Ovary (tissue), 9 donors: ENCODE results near the gene ARHGEF39. TPM values are rescaled to one million over a fixed set of nuclear protein-coding genes. Genes with fewer than 3 reads are reported as not detected.
"Not testable (repeated sequence)": the region's sequence is repeated elsewhere in the genome, so short reads cannot be mapped to it uniquely, and the experiment has no call there.

ENCODE experiments used
- DNase-seq, 5 donors: peaks; one replicate each; pipeline ENCODE4 v3.0.0-alpha.2; 2019 to 2020
- H3K27ac ChIP-seq, 2 donors: fragments of 200-600 bp; one replicate each; pipeline versions ENCODE4 v1.5.1 to v1.8.0; 2019 to 2022
- H3K27me3 ChIP-seq: fragments of 200-600 bp; one replicate; pipeline ENCODE4 v1.8.0; 2022
- H3K36me3 ChIP-seq: fragments of 200-600 bp; sonication (generic); one replicate; pipeline ENCODE4 v1.5.1; 2019
- H3K4me1 ChIP-seq: one replicate; pipeline ENCODE4 v1.8.1; 2013; ENCODE audit warnings: mild to moderate bottlenecking, moderate library complexity; ENCODE audit not compliant: insufficient read depth
- H3K4me3 ChIP-seq: fragments of 200-600 bp; sonication (generic); one replicate; pipeline ENCODE4 v1.5.1; 2017
- H3K9me3 ChIP-seq, 2 donors: fragments of 200-600 bp in 1 of 2; sonication (generic) in 1 of 2; one replicate each; pipeline versions ENCODE4 v1.5.1 to v1.8.1; 2013 to 2019; ENCODE audit warnings: mild to moderate bottlenecking in 1 of 2, moderate library complexity in 1 of 2
- EP300 ChIP-seq: sonication (generic); formaldehyde crosslinking; IDR thresholded peaks from one replicate; pipeline ENCODE4 v1.6.1; 2017; ENCODE audit warnings: antibody characterized with exemption
- POLR2A ChIP-seq: fragments of 450-650 bp; IDR thresholded peaks from one replicate; pipeline ENCODE4 v1.6.1; 2017; ENCODE audit warnings: antibody characterized with exemption, mild to moderate bottlenecking, moderate library complexity
- WGBS, 3 donors: extraction: QIAGEN DNeasy Blood & Tissue Kit in 1 of 3; methylation state at CpG; one replicate each; pipeline versions ENCODE4 v1.1.5 to v1.1.7; 2013 to 2017; 5-methylcytosine and 5-hydroxymethylcytosine counted together
- intact Hi-C, 4 donors: fragments of 100-400 bp; cut with DNase I; formaldehyde crosslinking; loops; one replicate each; pipeline versions ENCODE4 v1.11.0 to v1.15.1; 2022 to 2023
- polyA plus RNA-seq, 2 donors: library from polyadenylated mRNA; stranded (reverse); fragments of 200-250 nt in 1 of 2; fragments of 350-450 nt in 1 of 2; fragmentation: Illumina TruSeq in 1 of 2; extraction: RNeasy Lipid Tissue Mini Kit (QIAGEN cat#74804) in 1 of 2; gene quantifications; one replicate each; pipeline ENCODE4 v1.2.3, GENCODE V29; 2013 to 2014
- total RNA-seq, 7 donors: library from RNA; depleted of rRNA in 2 of 7; stranded (reverse); fragments of >200 nt in 2 of 7; fragmentation: NEBNext Ultra II Directional in 3 of 7; extraction: Animal tissue kit (Norgen Biotek cat#: 25700) in 3 of 7; gene quantifications; one replicate each; pipeline versions ENCODE4 v1.1.0 to v1.2.4, GENCODE V29; 2016 to 2023
- TF ChIP-seq, protein P1 (sequence below), 3 donors: fragments of 450-650 bp in 2 of 3; fragments of 200-600 bp in 1 of 3; IDR thresholded peaks; one replicate each; pipeline versions ENCODE4 v1.5.1 to v1.8.0; 2016 to 2022; ENCODE audit warnings: antibody characterized with exemption in 3 of 3, mild to moderate bottlenecking in 1 of 3
- donor health status: DM: no; HTN: no; CAD: no; lungs with moderate emphysema.
- donor health status: DM: no; HTN: no; CAD: no.
- donor health status: Bipolar disorder and iron deficiency.
- donor health status: DM: yes; HTN: yes; CAD: no.
- donor health status: DM: no; HTN: no; CAD: no.
- donor health status: DM: yes; HTN: yes; CAD: no.

The ARHGEF39 gene
- total and polyA plus RNA-seq, 9 donors, result 0.17 to 1.4 (median 0.52) TPM

DNA sequence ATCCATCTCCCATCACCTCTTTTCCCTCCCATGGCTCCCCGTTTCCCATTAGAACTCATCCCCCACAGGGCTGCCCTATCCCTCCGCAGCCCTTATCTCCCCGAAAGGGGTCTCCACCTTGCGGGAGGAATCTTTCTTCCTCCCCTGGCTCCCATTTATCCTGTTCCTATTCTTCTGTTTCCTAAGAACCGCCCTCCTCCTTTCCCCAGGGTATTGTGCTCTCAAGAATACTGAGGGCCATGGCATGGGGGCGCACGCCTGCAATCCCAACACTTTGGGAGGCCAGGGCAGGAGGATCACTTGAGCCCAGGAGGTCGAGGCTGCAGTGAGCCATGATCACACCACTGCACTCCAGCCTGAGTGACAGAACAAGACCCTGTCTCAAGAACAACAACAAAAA, 47.4 kb downstream of the ARHGEF39 start:
- H3K27ac ChIP-seq, result no peak overlapping the region
- no peaks in the 10 kb centered on the region for H3K4me1 ChIP-seq

DNA sequence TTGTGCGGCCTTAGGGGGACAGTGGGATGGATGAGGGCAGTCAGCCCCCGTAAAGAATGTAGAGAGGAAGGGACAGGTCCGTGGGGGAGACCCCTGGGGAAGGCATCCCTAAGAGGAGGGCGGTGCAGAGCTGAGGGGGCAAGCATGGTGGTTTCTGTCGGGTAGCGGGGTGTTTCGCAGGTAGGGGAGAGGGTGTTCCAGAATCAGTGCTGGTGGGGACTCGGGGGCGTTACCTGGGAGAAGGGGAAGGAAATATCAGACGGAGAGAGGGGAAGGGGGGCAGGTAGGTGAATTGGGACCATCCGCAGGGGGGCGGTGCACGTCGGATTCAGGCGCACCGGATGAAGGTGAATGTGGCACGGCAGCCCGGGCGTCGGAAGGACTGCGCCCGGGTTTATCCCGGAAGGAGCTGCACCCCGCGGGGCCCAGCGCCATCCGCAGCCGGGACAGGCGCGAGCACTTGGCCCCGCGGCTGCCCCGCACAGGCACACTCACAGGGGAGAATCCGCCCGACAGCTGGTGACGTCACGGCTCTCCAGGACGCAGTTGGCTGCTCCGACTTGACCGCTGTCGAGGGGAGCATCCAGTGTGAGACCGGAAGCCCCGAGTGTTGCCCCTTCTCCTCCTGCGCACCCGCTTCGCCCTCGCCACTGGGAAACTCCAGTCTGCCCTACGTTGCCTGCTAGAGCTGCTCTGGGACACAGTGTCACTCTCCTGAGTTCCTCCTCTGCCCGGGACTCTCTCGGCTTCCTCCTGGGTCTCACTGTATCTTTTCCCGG, 48.1 kb downstream of the ARHGEF39 start:
- Histone ChIP-seq H3K9me3 (no peaks in the 10 kb centered on the region), H3K36me3 (no peaks in the 10 kb centered on the region), H3K27ac (no peak overlapping the region), H3K4me3 (peak overlapping the region; percentile 29), H3K4me1 (no peaks in the 10 kb centered on the region), H3K27me3 (no peaks in the 10 kb centered on the region)
- 7 to 8% (median 7%) methylated on average over 51 of the region's 51 CpGs for WGBS, 3 donors
- peak; percentile 59 to 75 (median 68) for DNase-seq
- TF ChIP-seq EP300, result no peak
- TF ChIP-seq, protein P1, sequence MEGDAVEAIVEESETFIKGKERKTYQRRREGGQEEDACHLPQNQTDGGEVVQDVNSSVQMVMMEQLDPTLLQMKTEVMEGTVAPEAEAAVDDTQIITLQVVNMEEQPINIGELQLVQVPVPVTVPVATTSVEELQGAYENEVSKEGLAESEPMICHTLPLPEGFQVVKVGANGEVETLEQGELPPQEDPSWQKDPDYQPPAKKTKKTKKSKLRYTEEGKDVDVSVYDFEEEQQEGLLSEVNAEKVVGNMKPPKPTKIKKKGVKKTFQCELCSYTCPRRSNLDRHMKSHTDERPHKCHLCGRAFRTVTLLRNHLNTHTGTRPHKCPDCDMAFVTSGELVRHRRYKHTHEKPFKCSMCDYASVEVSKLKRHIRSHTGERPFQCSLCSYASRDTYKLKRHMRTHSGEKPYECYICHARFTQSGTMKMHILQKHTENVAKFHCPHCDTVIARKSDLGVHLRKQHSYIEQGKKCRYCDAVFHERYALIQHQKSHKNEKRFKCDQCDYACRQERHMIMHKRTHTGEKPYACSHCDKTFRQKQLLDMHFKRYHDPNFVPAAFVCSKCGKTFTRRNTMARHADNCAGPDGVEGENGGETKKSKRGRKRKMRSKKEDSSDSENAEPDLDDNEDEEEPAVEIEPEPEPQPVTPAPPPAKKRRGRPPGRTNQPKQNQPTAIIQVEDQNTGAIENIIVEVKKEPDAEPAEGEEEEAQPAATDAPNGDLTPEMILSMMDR (IDR thresholded peaks at IDR 0.05), result no peak
- no peak for TF ChIP-seq POLR2A
- intact Hi-C loops, result no loop called here

More for the DNA sequence above, 47.4 kb downstream of the ARHGEF39 start:
- TF ChIP-seq, protein P1 (IDR thresholded peaks at IDR 0.05), result no peak
- TF ChIP-seq EP300 (no peak), POLR2A (no peak)
- 54 to 61% (median 56%) methylated on average over 8 of the region's 8 CpGs for WGBS, 3 donors
- no peak for DNase-seq
- intact Hi-C loops, result no loop called here
- Histone ChIP-seq H3K9me3 (no peaks in the 10 kb centered on the region), H3K36me3 (no peaks in the 10 kb centered on the region), H3K27me3 (no peaks in the 10 kb centered on the region), H3K4me3 (no peak overlapping the region)

DNA sequence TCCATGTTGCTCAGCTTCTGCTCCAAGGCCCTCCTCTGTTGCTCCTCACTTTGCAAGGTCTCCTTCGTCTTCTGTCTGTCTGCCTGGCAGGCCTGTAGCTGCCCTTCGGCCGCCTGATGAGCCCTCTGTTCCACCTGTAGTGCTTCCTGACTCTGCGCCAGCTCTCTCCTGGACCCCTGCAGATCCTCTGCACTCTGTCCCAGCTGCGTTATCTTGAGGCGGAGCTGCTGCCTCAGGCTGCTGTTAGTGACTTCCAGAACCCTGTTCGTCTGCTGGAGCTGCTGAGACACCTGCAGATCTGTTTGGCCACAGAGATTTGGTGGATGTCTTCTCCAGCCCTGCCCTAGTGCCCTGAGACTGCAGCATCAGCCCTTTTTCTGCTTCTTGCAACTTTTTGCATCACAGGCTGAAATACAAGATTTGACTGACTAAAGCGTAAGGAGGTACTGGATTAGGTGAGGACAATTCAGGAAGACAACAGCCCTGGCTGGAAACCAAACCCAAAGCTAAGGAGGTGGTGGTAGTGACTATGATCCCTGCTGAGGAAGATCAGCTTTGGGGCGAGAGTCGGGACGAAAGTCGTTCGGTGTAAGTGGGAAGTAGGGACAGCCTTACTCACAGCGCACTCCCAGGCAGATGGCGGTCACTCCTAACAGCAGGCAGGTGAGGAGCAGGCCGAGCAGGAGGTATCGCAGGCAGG, 48.9 kb downstream of the ARHGEF39 start:
- Histone ChIP-seq H3K9me3 (no peaks in the 10 kb centered on the region), H3K27ac (no peak overlapping the region), H3K27me3 (no peaks in the 10 kb centered on the region), H3K36me3 (no peaks in the 10 kb centered on the region), H3K4me1 (no peaks in the 10 kb centered on the region), H3K4me3 (no peak overlapping the region)
- no peak for DNase-seq
- 68 to 75% (median 68%) methylated on average over 17 of the region's 17 CpGs for whole genome bisulfite sequencing, 3 donors
- TF ChIP-seq EP300 (no peak), POLR2A (no peak)
- TF ChIP-seq, protein P1 (IDR thresholded peaks at IDR 0.05), result no peak
- intact Hi-C loops, result no loop called here

DNA sequence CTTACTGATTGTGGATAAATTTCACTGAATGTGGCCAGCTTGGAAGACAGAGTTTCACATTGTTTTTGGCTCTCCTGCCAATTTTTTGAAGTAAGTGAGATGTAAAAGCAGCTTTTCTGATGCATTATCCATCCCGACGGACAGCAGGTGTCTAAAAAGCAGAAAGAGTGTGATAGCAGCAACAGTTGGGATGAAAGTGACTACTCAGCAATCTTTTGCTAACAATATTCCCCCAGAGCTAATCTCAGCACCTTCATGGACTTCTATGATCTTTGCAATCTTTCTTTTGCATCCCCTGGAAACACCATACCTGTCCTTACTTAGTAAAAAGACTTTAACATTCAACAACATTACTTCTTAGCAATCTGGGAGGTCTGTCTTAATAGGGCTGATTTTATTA, 52.2 kb downstream of the ARHGEF39 start:
- H3K4me1 ChIP-seq, result no peaks in the 10 kb centered on the region
- TF ChIP-seq, protein P1 (IDR thresholded peaks at IDR 0.05), result no peak
- no peak for TF ChIP-seq POLR2A
- TF ChIP-seq EP300, result no peak
- H3K36me3 ChIP-seq, result no peaks in the 10 kb centered on the region
- 63 to 91% (median 83%) methylated on average over 2 of the region's 2 CpGs for WGBS, 3 donors
- no peak overlapping the region for H3K4me3 ChIP-seq
- H3K9me3 ChIP-seq, result no peaks in the 10 kb centered on the region
- H3K27ac ChIP-seq, result no peak overlapping the region
- no peak for DNase-seq
- intact Hi-C loops, result no loop called here
- H3K27me3 ChIP-seq, result no peaks in the 10 kb centered on the region

DNA sequence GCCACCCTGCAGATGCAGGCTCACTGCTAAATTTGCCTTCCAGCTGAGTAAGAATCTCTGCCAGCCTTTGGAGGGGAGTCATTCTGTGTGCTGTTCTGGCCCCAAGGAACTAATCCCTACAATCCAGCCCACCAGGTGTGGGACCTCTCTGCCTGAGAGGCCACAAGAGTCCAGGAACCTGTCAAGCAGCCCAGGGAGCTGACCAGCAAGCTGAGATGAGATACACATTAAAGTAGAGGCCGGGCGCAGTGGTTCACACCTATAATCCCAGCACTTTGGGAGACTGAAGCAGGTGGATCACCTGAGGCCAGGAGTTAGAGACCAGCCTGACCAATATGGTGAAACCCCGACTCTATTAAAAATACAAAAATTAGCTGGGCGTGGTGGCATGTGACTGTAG, 52.9 kb downstream of the ARHGEF39 start:
- H3K36me3 ChIP-seq, DNase-seq, H3K4me3 ChIP-seq, H3K9me3 ChIP-seq, intact Hi-C loops, H3K4me1 ChIP-seq, H3K27ac ChIP-seq, H3K27me3 ChIP-seq: not testable (repeated sequence)
- WGBS, 3 donors, result 90 to 95% (median 94%) methylated on average over 4 of the region's 4 CpGs
